H54 (cell line): ENCODE results near the gene SLC9A7.

Source experiments
- DNase-seq: peaks from one replicate; pipeline ENCODE4 v3.0.0; 2011; ENCODE audit warnings: low spot score, mixed read lengths; ENCODE audit not compliant: insufficient read length
- FAIRE-seq: peaks from 3 replicates; lab custom pipeline; 2011; peaks lifted over from hg19 to GRCh38; lab: Jason Lieb, UNC
- POLR2A ChIP-seq: IDR thresholded peaks from 2 replicates; pipeline ENCODE4 v1.6.1; 2011; ENCODE audit warnings: low read depth, mild to moderate bottlenecking, low read length

Gene SLC9A7

DNA sequence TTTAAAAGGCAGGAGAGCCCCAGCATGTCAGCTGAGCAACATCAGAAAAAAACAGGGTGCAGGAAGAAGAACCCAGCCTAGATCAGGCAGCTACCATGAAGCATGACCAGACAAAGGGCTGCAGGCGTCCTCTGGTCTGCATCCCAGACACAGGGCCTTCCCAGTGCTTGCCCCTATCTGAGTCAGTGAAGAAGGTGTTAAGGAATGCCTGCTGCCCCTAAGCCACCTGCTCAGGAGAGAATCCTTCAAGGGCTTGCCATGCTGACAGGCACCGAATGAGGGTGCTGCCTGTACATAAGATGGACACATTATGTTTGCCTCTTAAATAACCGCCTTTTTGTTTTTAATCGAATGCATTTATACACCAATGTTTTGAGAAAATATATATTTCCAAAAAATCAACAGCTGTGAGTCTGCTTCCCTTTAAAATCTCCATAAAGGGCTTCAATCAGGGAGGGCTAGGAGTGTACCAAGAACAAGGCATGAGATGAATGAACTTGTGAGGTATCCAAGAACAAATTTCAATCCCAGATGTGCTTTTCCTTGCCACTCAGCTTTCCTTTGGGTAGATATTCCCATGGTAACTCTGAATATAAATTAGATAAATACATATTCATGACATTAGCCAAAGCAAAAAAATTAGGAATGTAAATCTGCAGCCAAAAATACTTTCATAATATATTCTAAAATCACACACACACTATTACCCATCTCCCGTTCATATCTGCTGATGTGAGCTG lies 85.1 kb downstream of the SLC9A7 start:
- DNase-seq (no peak), FAIRE-seq (no peak)
- TF ChIP-seq POLR2A = no peak

DNA sequence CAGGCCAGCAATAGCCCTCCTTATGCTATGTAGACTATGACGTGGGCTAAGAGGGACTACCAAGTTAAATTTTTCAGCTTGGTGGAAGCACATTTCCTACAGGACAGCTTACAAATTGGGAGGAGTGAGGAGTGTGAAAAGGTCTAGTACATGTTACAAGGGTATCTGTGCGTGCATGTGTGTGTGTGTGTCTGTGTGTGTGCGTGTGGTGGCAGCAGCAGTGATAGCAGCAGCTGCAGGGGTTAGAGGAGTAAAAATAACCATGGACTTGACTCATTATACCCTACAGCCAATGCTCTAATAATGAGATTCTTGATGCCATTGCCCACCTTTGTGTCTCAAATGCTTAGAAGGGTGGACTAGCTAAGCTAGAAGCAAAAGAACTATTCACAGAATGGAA lies 88.6 kb downstream of the SLC9A7 start:
- FAIRE-seq (no peak), DNase-seq (no peak)
- TF ChIP-seq POLR2A = no peak

DNA sequence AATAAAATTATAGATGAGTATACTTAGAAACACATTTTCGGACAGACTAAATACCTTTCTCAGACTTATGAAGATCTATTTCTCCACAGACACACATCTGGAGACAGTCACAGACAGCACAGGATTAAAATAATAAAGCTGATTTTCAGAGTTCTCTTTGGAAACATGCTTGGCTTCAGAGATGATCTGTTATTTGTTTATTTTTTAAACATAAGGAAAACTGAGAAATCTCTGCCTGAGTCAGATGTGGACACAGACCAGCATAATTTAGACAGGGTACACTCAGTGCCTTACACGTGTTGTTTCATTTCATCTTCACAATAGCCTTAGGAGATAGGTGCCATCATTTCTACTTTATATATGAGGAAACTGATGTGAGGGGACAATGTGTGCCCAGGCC lies 92.1 kb downstream of the SLC9A7 start:
- FAIRE-seq (no peak), DNase-seq (no peak)
- TF ChIP-seq POLR2A = no peak

DNA sequence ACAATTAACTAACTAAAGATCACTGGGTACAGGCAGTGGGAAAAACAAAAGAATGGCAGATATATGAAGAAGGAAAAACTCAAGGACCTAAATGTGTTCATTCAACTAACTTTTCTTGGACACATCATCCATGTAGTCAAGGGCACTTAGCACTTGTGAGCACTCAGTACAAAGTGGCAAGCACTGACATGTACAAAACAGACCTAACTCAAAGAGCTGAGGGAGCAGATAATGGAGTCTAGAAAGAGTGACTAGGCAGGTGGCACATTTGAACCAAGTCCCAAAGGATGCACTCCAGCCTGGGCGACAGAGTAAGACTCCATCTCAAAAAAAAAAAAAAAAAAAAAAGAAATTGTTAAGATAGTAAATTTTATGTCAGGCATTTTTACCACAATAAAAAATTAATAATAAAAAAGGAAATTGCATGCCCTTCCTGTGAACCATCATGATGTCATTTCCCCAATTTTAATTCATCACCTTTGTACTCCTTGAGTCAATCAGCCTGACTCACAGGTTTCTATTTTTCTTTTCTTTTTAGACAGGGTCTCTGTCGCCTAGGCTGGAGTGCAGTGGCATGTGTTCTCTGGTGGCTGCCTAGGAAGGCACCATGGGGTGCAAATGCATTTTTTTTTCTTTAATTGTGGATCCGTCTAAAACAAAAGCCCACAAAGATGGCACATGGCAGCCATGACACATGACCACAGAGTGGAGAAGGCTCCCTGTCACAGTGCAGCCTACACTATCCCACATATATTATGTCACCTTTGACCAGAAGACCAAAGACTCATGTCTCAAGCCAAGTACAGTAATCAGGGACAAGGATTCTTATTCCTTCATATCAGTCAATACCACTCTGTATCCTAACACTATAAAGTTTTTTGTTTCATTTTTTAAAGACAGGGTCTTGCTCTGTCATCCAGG lies 93.4 kb downstream of the SLC9A7 start:
- no peak for FAIRE-seq
- no peak for DNase-seq
- TF ChIP-seq POLR2A = no peak

DNA sequence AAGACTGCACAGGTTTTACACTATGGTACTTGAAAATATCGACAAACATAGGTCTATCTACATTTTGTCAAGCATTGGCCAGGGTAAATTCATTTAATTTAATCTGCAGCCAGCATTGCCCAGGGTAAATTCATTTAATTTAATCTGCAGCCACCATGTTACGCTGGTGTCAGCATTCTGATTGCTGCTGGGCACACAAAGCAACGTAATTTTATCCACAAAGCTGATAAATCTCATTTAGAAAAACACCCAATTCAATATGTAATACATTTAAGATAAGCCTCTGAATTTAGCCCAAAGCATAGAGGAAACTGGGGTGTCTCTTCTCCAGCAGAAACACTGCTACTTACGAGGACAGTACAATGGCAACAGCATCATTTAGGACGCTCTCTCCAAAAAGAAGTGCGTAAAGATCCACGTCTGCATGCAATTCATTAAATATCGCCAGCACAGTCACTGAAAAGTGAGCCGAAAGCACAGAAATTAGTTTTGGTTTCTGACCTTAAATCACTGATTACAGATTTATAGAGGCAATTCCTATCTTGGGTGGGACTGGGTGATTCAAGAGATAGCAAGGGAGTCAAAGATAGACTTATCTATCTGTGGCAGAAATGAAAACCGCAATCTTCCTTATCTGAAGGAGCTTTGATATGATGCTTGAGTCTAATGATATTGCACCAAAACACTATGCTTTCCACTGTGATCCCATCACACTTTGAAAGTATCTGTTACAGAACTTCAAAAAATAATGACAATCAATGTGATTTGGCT lies 96.5 kb downstream of the SLC9A7 start:
- no peak for DNase-seq
- FAIRE-seq = no peak
- no peak for TF ChIP-seq POLR2A

DNA sequence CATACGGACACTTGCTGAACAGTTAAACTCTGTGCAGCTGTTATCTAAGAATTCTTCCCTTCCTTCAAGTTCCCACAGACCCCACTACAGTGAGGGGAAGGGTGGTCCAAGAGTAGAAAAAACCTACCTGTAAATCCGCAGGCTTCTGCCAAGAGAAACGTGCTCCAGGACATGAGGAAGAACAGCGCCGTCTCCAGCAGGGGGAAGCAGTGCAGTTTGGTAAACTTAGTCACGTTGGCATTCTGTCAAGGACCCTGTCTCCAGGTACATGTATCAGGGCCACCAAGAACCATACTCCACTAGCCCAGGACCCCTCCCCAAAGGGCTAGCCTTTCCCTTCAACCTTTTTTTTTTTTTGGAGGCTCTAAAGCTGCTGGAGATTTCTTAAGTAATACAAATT lies 105.4 kb downstream of the SLC9A7 start:
- no peak for FAIRE-seq
- no peak for DNase-seq
- TF ChIP-seq POLR2A = no peak

DNA sequence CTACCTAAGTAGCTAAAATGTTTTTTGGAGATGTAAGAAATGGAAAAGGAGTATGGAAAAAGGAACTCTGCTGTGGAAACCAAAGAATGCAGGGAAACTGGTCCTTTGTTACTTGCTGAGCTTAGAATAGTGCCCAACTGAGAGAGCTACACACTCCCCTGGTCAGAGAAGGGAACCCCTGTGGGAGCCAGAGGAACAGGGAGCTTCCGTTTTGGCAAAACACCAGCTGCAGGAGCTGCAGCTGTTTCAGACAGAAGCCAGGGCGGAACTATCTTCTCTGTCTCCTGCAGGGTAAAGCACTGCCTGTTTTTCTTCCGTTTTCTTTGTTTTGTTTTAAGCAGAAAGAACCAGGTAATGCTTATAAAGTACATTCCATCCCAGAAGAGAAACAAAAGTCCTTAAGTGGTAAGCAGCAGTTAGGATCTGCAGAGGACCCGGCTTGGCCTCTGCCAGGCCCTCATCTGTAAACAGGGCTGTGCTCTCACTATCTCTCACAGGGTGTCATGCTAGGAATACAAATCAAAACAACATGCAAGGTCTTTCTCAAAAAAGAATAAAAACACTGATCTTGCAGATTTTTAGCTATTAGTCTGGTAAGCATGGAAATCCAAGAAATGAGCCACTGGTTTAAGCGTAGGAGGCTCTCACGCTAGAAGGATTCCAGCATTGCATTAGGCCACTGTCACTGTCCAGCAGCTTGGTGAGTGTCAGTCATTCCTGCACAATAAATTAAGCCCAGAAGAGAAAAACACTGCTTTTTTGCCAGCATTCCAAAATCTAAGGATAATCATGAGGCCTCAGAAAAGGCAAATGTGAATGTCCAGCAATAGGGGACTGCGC lies 109.3 kb downstream of the SLC9A7 start:
- no peak for TF ChIP-seq POLR2A
- no peak for DNase-seq
- FAIRE-seq = no peak

DNA sequence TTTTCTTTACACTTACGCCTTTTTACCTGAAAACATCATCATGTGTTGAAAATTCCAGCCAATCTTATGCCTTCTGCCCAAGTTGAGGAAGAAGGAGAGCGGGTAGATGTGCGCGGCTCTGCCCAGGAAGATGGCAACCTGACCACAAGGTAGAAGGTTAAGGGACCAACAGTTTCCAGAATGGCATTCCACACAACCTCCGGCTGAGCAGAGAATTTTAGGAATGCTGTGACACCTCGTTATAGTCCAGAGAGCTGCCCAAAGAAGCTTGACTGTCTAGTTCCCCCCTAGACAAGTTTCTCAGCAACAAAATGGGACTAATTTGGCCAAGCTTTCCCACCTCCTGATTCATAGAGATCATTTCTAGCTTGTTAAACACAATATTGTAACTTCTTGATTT lies 110.3 kb downstream of the SLC9A7 start:
- DNase-seq = no peak
- TF ChIP-seq POLR2A = no peak

DNA sequence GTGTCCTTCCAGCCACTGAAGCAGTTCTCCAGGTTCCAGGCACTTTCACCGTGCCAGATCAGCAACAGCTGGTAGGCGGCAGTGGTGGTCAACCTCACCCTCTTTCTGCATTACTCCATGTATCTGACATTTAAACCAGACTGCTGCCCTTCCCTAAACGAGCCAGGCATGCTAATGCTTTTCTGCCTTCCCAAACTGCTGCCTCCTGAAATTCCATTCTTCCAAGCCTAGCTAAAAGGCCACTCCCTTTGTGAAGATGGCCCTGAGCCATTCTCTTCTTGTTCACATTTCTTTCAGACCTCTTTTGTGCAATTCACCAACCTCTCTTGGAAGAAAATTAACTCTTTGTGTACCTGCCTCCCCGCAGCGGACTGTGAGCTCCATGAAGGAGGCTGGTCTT lies 111.7 kb downstream of the SLC9A7 start:
- FAIRE-seq = no peak

More for the DNA sequence above, 110.3 kb downstream of the SLC9A7 start:
- FAIRE-seq = no peak

DNA sequence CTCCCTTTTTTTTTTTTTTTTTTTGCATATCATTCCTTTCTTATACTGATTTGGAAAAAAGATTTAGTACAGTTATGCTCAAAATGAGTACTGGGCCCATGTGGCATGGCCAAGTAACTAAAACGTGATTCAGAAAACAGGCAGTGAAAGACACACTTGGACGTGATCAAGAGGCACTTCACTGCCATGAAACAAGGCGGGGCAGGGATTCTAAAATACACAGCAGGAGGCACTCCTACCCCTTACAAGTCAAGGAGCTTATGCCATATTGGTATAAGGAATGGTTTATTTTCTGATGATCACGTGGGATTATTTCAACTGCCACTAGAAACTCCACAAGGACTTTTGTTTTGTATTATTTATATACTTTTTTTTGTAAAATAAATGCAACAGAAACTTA lies 113.3 kb downstream of the SLC9A7 start:
- TF ChIP-seq POLR2A = no peak
- no peak for FAIRE-seq
- DNase-seq = no peak

More for the DNA sequence above, 111.7 kb downstream of the SLC9A7 start:
- DNase-seq = no peak
- TF ChIP-seq POLR2A = no peak

DNA sequence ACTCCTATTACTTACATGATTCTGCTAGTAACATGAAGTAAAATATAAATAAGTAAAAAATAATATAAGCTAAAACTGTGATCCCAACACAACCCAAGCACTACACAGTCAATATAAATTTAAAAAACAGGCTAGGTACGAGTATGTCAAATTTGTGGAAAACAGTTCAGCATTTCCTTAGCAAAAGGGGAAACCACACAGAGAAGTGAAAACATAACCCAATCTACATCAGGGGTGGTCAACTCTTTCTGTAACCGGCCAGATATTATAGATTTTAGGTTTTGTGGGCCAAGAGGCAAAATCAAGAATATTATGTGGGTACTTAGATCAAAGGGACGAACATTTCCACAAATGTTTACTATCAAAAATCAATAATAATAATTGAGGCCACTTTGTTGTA lies 115.3 kb downstream of the SLC9A7 start:
- DNase-seq (no peak), FAIRE-seq (no peak)
- TF ChIP-seq POLR2A = no peak

DNA sequence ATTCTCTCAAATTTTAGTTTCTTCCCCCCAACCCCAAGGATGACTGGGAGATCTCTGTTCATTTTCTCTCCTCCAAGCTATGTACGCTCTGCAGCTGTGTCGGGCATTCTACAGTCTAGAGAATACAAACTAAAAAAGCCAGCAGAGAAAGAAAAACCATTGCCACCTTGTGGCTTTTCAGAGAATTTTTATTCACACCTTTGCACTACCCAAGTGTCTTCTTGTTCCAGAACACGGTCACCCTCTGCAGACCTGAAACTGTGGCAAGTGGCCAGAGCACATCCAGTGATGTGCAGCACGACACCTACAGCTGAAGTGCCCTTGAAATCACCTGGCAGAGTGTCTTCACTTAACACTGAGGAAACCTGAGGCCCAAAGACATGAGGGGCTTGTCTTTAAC lies 116.8 kb downstream of the SLC9A7 start:
- DNase-seq (no peak), FAIRE-seq (no peak)
- no peak for TF ChIP-seq POLR2A

DNA sequence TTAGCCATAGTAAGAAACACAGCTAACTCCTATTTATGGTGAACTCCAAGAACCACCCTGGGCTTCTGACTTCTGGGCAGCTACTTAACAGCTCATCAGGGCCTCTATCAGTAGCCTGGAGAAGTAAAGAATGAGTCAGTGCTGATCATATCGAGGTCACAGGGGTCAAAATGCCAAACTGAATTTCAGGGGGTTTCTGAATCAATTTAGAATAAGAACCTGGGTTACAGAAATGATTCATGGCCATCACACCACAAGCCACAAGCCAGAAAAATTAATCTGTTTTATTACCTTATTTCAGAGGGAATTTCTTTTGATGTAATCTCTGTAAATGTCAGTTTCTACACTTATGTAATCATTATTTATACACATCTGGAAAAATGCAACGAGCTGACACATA lies 121.0 kb downstream of the SLC9A7 start:
- no peak for TF ChIP-seq POLR2A
- DNase-seq (peak; percentile 6), FAIRE-seq (no peak)

DNA sequence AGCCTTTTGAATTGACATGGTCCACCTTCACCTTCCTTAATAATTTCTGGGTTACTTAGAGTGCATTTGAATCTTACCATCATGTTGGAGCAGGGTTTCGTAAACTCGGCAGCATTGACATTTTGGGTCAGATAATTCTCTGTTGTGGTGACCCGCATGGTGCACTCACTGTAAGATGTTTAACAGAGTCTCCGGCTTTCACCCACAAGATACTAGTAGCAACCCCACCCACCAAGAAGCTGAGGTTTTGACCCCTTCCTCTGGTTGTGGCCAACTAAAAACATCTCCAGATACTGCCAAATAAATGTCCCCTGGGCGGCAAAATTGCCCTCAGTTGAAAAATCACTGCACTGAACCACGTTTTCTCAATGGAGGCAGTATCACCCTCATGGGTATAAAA lies 122.7 kb downstream of the SLC9A7 start:
- FAIRE-seq = no peak
- no peak for TF ChIP-seq POLR2A
- no peak for DNase-seq
